Effector memory CD8-positive, alpha-beta T cell (primary cell): ENCODE measurements around the gene TMEM143.

Experiments used
- ATAC-seq: fragments of 150-1000 bp; cut with Tn5 transposase; replicated peaks from 2 replicates; pipeline ENCODE4 v1.10.0; 2021; ENCODE audit warnings: mild to moderate bottlenecking, moderate library complexity
- DNase-seq, 3 experiments: peaks; one replicate each; pipeline ENCODE4 v3.0.0; 2021
- H3K27ac Mint-ChIP-seq, 2 donors: one replicate each; pipeline ENCODE4 v1.8.0; 2022; ENCODE audit warnings: mild to moderate bottlenecking in 2 of 2, mixed read lengths in 2 of 2, moderate library complexity in 2 of 2
- H3K27me3 Mint-ChIP-seq, 2 donors: one replicate each; pipeline ENCODE4 v1.8.0; 2022; ENCODE audit warnings: mixed read lengths in 2 of 2
- H3K36me3 Mint-ChIP-seq: one replicate; pipeline ENCODE4 v1.8.0; 2022; ENCODE audit warnings: mild to moderate bottlenecking, moderate library complexity, mixed read lengths; ENCODE audit not compliant: insufficient read depth
- H3K4me1 Mint-ChIP-seq, 2 donors: one replicate each; pipeline ENCODE4 v1.8.0; 2022; ENCODE audit warnings: low read depth in 2 of 2, mixed read lengths in 2 of 2
- H3K4me3 Mint-ChIP-seq, 2 donors: one replicate each; pipeline ENCODE4 v1.8.0; 2022; ENCODE audit warnings: mild to moderate bottlenecking in 2 of 2, mixed read lengths in 2 of 2, moderate library complexity in 2 of 2
- H3K9me3 Mint-ChIP-seq, 2 donors: one replicate each; pipeline ENCODE4 v1.8.0; 2022; ENCODE audit warnings: mixed read lengths in 2 of 2

The TMEM143 gene

GRCh38 chr19:48362716-48363499 is 832 bp downstream of the TMEM143 start:
- ATAC-seq: peak; percentile 58
- Mint-ChIP-seq H3K27me3 (no peaks in the 10 kb centered on the region), H3K9me3 (no peaks in the 10 kb centered on the region)

GRCh38 chr19:48361912-48362311 is 1.8 kb downstream of the TMEM143 start:
- Mint-ChIP-seq H3K36me3 (peaks cover 12% of the 10 kb centered on the region), H3K4me1 (peaks cover 11 to 16% of the 10 kb centered on the region in 2 donors), H3K27ac (no peak overlapping the region), H3K4me3 (no peak overlapping the region), H3K27me3 (no peaks in the 10 kb centered on the region), H3K9me3 (no peaks in the 10 kb centered on the region)
- DNase-seq: no peak
- no peak for ATAC-seq

More at GRCh38 chr19:48362716-48363499, 832 bp downstream of the TMEM143 start:
- DNase-seq: peak; percentile 81 to 82 (median 82)
- H3K4me3 Mint-ChIP-seq: peak overlapping the region; percentile 82 to 85
- H3K27ac Mint-ChIP-seq: peak overlapping the region; percentile 88 to 91
- H3K4me1 Mint-ChIP-seq: peaks cover 11 to 16% of the 10 kb centered on the region in 2 donors
- peaks cover 9% of the 10 kb centered on the region for H3K36me3 Mint-ChIP-seq

- H3K27ac Mint-ChIP-seq: no peak overlapping the region
- no peaks in the 10 kb centered on the region for H3K9me3 Mint-ChIP-seq
- H3K4me3 Mint-ChIP-seq: no peak overlapping the region
These were observed 4.6 kb downstream of the TMEM143 start for GRCh38 chr19:48359123-48359522.

GRCh38 chr19:48355365-48355954 is 8.3 kb downstream of the TMEM143 start:
- no peak overlapping the region for H3K27ac Mint-ChIP-seq
- no peak for ATAC-seq
- no peak overlapping the region for H3K4me3 Mint-ChIP-seq
- peaks cover 5 to 6% of the 10 kb centered on the region in 2 donors for H3K4me1 Mint-ChIP-seq
- DNase-seq: no peak
- H3K27me3 Mint-ChIP-seq: no peaks in the 10 kb centered on the region
- H3K9me3 Mint-ChIP-seq: no peaks in the 10 kb centered on the region
- peaks cover 2% of the 10 kb centered on the region for H3K36me3 Mint-ChIP-seq

More at GRCh38 chr19:48359123-48359522, 4.6 kb downstream of the TMEM143 start:
- ATAC-seq (no peak), DNase-seq (no peak)
- Mint-ChIP-seq H3K36me3 (peaks cover 8% of the 10 kb centered on the region), H3K27me3 (no peaks in the 10 kb centered on the region), H3K4me1 (peaks cover 10 to 13% of the 10 kb centered on the region in 2 donors)

GRCh38 chr19:48354332-48354992 is 9.3 kb downstream of the TMEM143 start:
- Mint-ChIP-seq H3K4me3 (no peak overlapping the region), H3K27me3 (no peaks in the 10 kb centered on the region), H3K36me3 (peaks cover 2% of the 10 kb centered on the region), H3K27ac (peak overlapping the region in 1 of 2 donors; percentile 58), H3K9me3 (no peaks in the 10 kb centered on the region), H3K4me1 (peaks cover 5 to 6% of the 10 kb centered on the region in 2 donors)
- no peak for ATAC-seq
- no peak for DNase-seq

GRCh38 chr19:48353677-48354076 is 10.1 kb downstream of the TMEM143 start:
- H3K36me3 Mint-ChIP-seq: peaks cover 2% of the 10 kb centered on the region
- DNase-seq (no peak), ATAC-seq (no peak)
- no peak overlapping the region for H3K27ac Mint-ChIP-seq
- no peaks in the 10 kb centered on the region for H3K27me3 Mint-ChIP-seq
- H3K4me1 Mint-ChIP-seq: peaks cover 5 to 6% of the 10 kb centered on the region in 2 donors
- no peaks in the 10 kb centered on the region for H3K9me3 Mint-ChIP-seq
- no peak overlapping the region for H3K4me3 Mint-ChIP-seq

GRCh38 chr19:48351341-48351752 is 12.4 kb downstream of the TMEM143 start:
- peak overlapping the region in 1 of 2 donors; percentile 27 for H3K27ac Mint-ChIP-seq

GRCh38 chr19:48350856-48351255 is 12.9 kb downstream of the TMEM143 start:
- no peaks in the 10 kb centered on the region for H3K9me3 Mint-ChIP-seq
- no peaks in the 10 kb centered on the region for H3K27me3 Mint-ChIP-seq
- no peak overlapping the region for H3K4me3 Mint-ChIP-seq
- peaks cover 5 to 6% of the 10 kb centered on the region in 2 donors for H3K4me1 Mint-ChIP-seq
- ATAC-seq (no peak), DNase-seq (no peak)
- peak overlapping the region in 1 of 2 donors; percentile 27 for H3K27ac Mint-ChIP-seq
- peaks cover 3% of the 10 kb centered on the region for H3K36me3 Mint-ChIP-seq

More at GRCh38 chr19:48351341-48351752, 12.4 kb downstream of the TMEM143 start:
- Mint-ChIP-seq H3K4me1 (peaks cover 5 to 6% of the 10 kb centered on the region in 2 donors), H3K27me3 (no peaks in the 10 kb centered on the region), H3K9me3 (no peaks in the 10 kb centered on the region), H3K4me3 (no peak overlapping the region), H3K36me3 (peaks cover 3% of the 10 kb centered on the region)
- peak; percentile 73 to 74 (median 74) for DNase-seq
- ATAC-seq: peak; percentile 89

GRCh38 chr19:48348737-48349136 is 15.0 kb downstream of the TMEM143 start:
- Mint-ChIP-seq H3K4me3 (no peak overlapping the region), H3K27me3 (no peaks in the 10 kb centered on the region), H3K4me1 (peaks cover 5 to 6% of the 10 kb centered on the region in 2 donors), H3K27ac (peak overlapping the region; percentile 18 to 59), H3K9me3 (no peaks in the 10 kb centered on the region), H3K36me3 (peaks cover 3% of the 10 kb centered on the region)
- DNase-seq: no peak
- ATAC-seq: no peak

- Mint-ChIP-seq H3K4me1 (peaks cover 5 to 6% of the 10 kb centered on the region in 2 donors), H3K27ac (peak overlapping the region; percentile 18 to 59), H3K27me3 (no peaks in the 10 kb centered on the region), H3K4me3 (no peak overlapping the region), H3K36me3 (peaks cover 3% of the 10 kb centered on the region), H3K9me3 (no peaks in the 10 kb centered on the region)
- ATAC-seq (no peak), DNase-seq (no peak)
These were observed 15.7 kb downstream of the TMEM143 start for GRCh38 chr19:48348045-48348444.

GRCh38 chr19:48346191-48346590 is 17.5 kb downstream of the TMEM143 start:
- Mint-ChIP-seq H3K4me1 (peaks cover 1 to 2% of the 10 kb centered on the region in 2 donors), H3K4me3 (no peak overlapping the region), H3K9me3 (no peaks in the 10 kb centered on the region), H3K27me3 (no peaks in the 10 kb centered on the region), H3K27ac (peak overlapping the region in 1 of 2 donors; percentile 49), H3K36me3 (peaks cover 3% of the 10 kb centered on the region)
- no peak for DNase-seq
- no peak for ATAC-seq

- no peak for DNase-seq
- no peak overlapping the region for H3K4me3 Mint-ChIP-seq
- no peak overlapping the region for H3K27ac Mint-ChIP-seq
- H3K4me1 Mint-ChIP-seq: no peaks in the 10 kb centered on the region
- no peaks in the 10 kb centered on the region for H3K9me3 Mint-ChIP-seq
- no peak for ATAC-seq
- no peaks in the 10 kb centered on the region for H3K27me3 Mint-ChIP-seq
- peaks cover 3% of the 10 kb centered on the region for H3K36me3 Mint-ChIP-seq
These were observed 18.8 kb downstream of the TMEM143 start for GRCh38 chr19:48344892-48345291.

- no peaks in the 10 kb centered on the region for H3K27me3 Mint-ChIP-seq
- ATAC-seq (no peak), DNase-seq (no peak)
- H3K4me3 Mint-ChIP-seq: no peak overlapping the region
- H3K36me3 Mint-ChIP-seq: peaks cover 3% of the 10 kb centered on the region
- H3K27ac Mint-ChIP-seq: no peak overlapping the region
- H3K4me1 Mint-ChIP-seq: no peaks in the 10 kb centered on the region
- H3K9me3 Mint-ChIP-seq: no peaks in the 10 kb centered on the region
These were observed 20.7 kb downstream of the TMEM143 start for GRCh38 chr19:48342841-48343540.
